Activated CD4-positive, alpha-beta T cell treated with anti-CD3 and anti-CD28 coated beads, Interleukin-2, amount 50 U/mL, for 16 hours (primary cell): ENCODE results near the gene HSPA1L.
"Not testable (repeated sequence)": the region's sequence is repeated elsewhere in the genome, so short reads cannot be mapped to it uniquely, and the experiment has no call there.

Source experiments
- DNase-seq: peaks from one replicate; pipeline ENCODE4 v3.0.0-alpha.2; 2020

HSPA1L gene

DNA sequence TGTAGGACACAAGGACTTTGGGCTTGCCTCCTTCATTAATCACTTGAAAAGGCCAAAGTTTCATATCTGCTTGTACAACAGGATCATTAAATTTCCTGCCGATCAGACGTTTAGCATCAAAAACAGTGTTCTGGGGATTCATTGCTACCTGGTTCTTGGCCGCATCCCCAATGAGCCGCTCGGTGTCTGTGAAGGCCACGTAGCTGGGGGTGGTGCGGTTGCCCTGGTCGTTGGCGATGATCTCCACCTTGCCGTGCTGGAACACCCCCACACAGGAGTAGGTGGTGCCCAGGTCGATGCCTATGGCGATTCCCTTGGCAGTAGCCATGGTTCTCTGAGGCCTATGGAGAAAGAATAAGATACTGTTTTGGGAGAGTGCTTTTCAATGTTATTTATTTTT lies 3.4 kb downstream of the HSPA1L start:
- no peak for DNase-seq

DNA sequence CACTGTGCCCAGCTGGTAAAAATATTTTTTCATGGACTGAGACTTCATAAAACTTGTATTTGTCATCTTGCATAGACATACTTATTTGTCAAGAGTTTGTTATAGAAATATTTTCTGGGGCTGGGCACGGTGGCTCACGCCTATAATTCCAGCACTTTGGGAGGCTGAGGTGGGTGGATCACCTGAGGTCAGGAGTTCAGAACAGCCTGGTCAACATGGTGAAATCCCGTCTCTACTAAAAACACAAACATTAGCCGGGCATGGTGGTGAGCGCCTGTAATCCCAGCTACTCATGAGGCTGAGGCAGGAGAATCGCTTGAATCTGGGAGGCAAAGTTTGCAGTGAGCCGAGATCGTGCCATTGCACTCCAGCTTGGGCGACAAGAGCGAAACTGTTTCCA lies 6.5 kb downstream of the HSPA1L start:
- DNase-seq = not testable (repeated sequence)

DNA sequence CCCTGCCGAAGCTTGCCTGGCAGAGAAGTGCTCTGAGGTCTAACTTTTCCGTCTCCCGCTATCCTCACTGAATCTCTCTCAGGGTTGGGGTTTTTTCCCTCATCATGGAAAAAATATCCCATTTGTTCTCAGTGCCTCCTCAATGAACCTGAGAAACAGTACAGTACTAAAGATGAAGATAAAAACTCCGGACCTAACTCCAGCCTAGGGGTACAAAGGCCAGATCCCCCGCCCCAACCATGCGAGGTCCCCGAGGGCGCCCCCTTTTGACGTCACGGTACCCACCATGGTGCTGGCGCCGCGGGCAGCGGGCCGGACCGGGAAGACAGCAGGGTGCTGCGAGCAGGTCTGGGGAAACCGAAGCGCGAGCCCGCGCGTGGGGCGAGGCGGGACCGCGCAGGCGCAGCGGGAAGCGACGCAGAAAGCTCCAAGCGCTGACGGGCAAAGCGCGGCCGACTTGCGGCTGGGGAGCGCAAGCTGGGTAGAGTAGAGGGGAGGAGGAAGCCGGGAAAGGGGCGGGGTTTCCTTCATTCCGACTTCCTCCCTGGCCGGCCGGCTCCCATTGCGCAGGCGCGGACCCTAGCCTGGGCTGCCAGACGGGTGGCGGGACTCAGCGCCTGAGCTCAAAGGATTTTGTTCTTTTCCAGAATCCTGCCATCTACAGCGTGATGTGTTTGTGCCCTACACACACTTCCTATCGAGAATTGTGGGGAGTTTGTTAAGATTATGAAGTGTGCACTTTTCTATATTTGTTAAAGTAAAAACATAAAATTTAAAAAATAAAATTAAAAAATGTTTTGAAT lies 8.4 kb downstream of the HSPA1L start, which contains the start of gene LSM2:
Gene LSM2, minus strand, starts transcription at position 497 of the 803 bp plus-strand sequence. Its CDS starts 209 bp downstream, at position 288.
- DNase-seq = peak; percentile 98

DNA sequence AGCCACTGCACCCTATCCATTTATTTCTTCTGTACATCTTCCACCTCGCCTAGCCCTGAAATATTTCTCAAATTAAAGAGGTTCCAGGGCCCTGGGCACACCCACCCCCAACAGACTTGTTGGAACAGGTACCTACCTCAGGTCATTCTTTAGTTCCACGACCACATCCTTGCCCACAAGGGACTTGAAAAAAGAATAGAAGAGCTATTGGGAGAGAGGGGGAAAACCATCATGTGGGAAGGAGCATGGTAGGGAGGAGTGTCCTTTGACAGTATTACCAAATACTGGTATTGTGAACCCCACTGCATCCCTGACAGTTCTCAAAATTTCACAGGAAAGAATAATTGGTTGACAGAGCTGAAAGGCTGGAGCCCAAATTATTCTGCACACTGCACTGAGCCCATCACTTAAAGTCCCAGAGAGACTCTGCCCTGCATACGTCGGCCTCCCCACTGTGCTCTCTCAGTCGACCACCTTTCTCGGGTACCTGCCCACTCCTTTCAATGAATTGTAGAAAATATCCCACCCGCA lies 9.1 kb downstream of the HSPA1L start:
- no peak for DNase-seq

DNA sequence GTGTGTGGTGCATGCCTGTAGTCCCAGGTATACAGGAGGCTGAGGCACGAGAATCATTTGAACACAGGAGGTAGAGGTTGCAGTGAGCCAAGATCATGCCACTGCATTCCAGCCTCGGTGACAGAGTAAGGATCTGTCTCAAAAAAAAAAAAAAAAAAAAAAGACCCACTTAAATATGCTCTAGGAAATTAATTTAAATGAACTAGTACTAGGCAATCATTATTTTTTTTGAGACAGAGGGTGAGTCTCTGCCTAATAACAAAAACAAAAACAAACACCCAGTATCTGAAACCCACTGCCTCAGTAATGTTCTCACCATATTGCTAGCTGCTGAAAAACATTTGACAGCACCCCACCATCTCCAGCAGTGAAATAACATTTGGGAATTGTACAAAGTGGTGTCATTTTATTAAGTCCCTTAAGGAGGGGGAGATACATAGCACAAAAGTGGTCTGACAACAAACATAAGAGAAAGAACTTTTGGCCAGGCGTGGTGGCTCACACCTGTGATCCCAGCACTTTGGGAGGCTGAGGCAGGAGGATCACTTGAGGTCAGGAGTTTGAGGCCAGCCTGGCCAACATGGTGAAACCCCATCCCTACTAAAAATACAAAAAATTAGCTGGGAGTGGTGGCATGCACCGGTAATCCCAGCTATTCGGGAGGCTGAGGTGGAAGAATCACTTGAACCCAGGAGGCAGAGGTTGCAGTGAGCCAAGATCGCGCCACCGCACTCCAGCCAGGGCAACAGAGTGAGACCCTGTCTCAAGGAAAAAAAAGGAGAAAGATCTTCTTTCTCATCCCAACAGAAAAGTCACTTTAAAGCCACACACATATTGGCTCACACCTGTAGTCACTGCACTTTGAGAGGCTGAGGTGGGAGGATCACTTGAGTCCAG lies 13.8 kb downstream of the HSPA1L start:
- DNase-seq = not testable (repeated sequence)

DNA sequence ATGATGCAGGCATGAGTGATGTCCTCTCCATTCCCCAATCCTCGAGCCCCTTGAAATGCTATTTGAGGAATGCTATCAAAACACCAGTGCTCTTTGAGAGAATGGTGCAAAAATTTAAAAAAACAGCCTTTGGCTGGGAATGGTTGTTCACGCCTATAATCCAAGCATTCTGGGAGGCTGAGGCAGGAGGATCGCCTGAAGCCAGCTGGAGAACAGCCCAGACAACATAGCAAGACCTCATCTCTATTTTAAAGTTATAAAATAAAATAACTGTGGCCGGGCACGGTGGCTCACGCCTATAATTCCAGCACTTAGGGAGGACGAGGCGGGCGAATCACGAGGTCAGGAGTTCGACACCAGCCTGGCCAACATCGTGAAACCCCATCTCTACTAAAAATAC lies 15.3 kb downstream of the HSPA1L start:
- no peak for DNase-seq

DNA sequence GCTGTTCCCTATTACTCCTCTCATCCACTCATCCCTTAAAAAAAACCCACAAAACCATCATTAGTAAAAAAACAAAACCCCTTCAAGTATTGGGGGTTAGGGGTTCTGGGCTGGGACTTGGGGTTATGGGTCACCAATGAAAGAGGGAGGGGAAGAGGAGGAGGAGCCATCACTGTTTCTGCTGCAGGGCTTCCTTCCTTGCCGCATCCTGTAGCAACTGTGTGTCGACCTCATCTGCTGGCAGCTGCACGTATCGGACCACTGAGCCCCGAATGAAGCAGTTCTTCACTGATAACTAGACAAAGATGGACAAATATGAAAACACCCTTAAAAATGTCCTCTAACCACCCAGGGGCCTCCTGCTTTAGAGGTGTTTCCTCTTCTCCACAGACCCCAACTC lies 17.5 kb downstream of the HSPA1L start:
- DNase-seq = peak; percentile 69

DNA sequence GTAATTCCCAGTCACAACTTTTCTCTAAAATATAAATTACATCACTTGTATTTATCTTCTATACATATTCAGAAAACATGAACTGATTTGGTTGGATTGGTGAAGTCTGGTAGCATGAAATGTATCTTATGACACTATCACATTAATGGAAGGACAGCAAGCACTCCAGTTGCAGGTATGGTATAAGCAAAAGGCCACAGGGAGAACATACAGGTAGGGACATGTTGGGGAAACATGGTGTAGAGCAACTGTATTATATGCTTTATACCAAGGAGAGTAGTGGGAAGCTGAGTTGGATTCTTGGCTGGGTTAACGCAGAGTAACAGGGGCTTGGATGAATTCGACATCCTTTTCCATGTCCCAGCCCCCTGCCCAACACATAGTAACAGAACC lies 18.1 kb downstream of the HSPA1L start:
- DNase-seq = no peak

DNA sequence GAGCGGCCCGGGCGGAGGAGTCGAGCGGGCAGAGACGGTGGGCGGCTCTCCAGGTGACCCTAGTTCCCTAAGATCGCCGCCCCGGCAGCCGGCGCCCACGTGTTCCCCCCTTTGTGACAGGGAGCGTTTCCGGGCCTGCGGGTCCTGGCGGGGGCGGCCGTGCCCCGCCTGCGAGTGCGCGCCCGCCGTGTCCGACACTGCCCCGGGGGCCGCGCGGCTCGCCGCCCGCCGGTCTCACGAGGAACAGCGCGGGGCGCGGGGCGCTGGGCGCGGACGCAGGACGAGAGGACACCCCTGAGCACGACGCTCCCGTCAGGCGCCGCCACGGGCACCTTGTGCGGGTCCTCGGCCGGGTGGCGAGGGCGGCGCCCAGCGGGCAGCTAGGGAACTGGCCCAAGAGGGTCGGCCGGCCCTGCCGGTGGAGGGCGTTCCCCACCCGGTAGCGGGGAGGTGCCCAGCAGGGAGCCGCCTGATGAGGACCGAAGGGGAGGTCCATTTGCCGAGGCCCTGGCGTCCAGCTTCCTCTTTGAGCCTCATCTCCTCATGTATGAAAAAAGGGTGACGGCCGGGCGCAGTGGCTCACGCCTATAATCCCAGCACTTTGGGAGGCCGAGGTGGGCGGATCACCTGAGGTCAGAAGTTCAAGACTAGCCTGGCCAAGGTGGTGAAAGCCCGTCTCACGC lies 19.3 kb downstream of the HSPA1L start, which contains the start of gene VARS1:
Gene VARS1, minus strand, starts transcription at position 137 of the 683 bp plus-strand sequence. CDS start 535 bp downstream, outside the sequence.
- peak; percentile 92 for DNase-seq

DNA sequence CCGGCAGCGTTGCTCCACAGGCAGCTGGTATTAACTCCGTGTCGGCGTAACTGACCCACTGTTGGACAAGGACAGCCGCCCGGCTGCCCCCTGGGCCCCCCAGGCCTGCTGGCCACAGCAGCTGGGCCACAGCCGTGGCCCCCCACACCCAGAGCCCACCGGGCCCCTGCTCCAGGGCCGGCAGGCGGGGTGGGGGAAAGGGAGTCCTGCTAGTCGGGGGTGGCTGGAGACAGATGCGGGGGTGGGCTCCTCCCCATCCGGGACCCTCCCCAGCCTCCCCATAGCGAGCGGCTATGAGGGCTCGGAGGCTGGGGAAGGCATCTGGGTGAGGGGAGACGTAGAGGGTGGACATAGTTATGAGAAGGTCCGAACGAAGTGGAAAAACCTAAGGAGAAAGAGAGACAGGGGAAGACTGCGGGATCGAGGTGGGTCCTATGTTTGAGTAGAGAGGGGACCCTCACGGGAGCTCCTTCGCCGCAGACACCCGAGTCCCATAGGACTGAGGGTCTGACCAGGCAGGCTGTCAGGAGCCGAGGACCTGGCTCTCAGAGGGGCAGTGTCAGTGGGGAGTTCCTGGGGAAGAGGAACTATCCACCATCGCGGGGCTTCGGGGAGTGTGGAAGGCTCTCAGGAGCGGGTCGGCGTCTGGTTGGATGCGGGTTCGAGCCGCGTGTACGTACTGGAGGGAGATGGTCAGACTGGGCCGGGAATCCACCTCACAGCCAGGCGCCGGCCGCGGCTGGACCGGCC lies 20.0 kb downstream of the HSPA1L start:
- no peak for DNase-seq

DNA sequence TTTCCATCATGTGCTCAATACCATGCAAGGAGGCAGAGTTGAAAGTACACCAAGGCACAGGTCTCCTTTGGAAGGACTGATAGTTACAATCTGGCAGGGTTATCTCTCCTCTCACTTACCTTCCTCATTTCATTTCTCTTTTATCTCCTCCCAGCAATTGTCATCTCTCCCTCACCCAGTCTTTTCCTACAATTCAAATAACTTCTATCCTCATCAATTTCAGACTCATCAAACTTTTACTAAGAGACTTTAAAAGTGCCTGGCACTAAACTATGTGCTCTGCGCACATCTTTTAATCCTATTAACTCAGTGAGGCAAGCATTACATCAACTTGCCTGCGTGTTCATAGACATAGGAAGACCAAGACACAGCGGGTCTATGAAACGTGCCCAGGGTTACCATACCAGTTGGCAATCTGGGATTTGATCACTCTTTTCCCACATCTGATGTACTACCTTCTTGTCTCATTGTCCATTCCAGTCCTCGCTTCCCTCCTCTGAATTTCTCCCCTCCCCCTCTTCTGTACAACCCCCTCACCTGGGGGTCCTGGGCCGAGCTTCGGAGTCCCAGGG lies 20.7 kb downstream of the HSPA1L start:
- no peak for DNase-seq

DNA sequence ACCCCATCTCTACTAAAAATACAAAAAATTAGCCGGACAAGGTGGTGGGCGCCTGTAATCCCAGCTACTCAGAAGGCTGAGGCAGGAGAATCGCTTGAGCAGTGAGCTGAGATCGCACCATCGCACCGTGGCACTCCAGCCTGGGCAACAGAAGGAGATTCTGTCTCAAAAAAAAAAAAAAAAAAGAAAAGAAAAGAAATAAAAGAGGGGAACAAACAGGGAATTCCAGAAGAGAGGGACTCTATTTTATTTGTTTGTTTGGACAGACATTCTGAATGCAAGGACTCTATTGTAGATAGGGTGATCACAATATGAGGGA lies 21.2 kb downstream of the HSPA1L start:
- not testable (repeated sequence) for DNase-seq

DNA sequence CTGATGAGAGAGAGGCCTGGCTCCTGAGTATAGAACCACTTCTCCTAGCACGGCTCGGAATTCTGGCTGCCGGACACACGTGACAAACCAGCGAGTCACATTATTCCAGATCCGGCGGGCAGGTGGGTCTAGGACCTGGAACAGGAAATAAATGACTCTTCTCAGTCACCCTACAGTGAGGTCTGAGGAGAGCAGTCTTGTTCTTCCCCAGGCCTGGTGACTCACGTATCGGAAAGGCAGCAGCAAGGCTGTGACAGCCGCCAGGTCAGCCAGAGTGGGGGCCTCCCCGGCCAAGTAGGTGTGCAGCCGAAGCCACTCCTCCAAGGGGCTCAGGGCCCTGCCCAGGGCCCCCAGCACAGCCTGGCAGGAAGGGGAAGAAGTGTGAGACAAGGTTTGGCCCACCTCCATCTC lies 22.3 kb downstream of the HSPA1L start:
- no peak for DNase-seq

DNA sequence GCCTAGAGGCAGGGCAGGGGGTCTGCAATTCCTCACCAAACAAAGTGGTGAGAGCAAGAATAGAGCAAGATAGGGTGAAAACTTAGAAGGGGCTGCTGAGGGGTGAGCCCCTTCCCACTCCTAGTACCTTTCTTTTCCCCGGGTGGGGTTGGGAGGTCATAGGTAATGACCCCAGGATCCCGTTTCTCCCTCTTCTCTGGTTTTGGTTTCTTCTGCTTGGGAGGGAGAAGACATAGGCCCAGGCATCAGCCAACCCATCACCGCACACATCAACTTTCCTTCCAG lies 23.1 kb downstream of the HSPA1L start:
- no peak for DNase-seq

DNA sequence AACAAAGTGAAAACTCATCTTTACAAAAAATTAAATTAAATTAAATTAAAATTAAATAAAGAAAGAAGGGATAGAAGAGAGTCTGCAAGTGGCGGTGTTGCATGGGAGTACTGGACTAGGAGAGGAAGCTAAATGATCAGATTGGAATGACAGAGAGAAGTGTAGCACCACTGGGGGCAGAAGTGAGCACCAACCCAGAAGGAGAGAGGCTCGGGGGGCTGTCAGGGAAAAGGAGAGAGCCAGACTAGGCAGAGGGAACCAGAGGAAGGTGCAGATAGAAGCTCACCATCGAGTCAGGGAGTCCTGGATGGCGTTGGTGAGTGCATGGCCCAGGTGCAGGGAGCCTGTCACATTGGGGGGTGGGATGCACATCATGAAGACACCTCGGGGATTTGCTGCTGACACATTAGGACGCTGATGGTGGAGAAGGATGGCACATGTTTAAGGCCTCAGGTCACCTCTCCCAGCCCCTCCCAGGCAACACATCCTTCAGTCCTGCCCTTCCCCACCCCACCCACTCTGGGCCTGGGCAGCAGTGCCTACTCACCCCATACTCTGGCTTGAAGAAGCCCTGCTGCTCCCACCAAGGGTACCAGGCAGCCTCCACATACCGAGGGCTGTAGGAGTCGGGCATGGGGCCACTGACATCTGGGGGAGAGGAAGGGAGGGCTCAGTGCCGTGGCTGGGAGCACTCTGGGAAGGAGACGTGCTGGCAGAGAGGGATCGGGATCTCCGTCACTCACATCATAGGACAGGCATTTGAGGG lies 23.6 kb downstream of the HSPA1L start:
- peak; percentile 57 for DNase-seq

DNA sequence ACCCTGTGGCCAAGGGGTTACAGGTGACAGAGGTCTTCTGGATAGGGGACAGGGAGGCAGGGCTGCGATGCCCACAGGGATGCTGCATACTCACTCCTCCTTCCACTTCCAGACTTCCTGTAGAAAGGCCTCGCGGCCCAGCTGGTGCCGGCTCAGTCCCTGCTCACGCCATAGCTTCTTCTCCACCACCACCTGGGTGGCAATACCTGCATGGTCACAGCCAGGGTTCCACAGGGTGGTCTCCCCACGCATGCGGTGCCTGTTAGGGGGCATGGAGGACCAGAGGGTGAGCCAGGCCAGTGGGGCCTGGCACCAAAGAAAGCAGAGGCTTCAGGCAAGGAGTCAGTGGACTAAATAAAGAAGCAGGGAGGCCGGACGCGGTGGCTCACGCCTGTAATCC lies 29.6 kb downstream of the HSPA1L start:
- DNase-seq = no peak

DNA sequence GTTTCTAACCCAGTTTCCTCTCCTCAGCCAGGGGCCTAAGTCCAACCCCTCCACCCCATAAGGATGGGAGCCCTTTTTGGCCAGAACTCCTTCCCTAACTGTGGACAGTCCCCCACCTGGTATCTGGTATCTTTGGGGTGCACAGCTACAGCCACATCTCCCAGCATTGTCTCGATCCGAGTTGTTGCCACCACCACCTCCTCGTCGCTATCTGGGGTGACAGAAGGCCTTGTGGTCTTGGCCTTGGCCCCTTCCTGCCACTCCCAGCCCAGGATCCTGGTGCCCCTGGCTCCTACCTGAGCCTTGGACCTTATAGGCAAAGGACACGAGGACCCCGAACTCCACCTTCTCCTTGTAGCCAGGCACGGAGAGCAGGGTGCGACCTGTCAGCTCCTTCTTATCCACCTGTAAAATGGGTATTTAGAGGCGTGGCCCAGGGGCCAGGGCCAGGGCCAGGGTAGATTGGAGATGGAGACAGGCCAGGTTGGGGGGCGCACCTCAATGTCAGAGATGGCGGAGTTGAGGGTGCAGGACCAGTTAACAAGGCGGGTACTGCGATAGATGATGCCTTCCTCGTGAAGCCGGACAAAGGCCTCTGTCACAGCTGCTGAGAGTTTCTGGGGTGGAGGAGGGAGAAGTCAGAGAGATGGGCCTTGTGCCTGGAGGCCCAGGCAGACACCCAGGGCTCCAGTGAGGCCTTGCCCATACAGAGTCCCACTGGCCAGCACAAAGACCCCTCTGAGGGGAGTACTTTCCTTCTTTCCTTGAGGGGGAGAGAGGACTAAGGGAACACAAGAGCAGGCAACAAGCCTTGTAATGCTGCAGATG lies 30.8 kb downstream of the HSPA1L start:
- DNase-seq = no peak

DNA sequence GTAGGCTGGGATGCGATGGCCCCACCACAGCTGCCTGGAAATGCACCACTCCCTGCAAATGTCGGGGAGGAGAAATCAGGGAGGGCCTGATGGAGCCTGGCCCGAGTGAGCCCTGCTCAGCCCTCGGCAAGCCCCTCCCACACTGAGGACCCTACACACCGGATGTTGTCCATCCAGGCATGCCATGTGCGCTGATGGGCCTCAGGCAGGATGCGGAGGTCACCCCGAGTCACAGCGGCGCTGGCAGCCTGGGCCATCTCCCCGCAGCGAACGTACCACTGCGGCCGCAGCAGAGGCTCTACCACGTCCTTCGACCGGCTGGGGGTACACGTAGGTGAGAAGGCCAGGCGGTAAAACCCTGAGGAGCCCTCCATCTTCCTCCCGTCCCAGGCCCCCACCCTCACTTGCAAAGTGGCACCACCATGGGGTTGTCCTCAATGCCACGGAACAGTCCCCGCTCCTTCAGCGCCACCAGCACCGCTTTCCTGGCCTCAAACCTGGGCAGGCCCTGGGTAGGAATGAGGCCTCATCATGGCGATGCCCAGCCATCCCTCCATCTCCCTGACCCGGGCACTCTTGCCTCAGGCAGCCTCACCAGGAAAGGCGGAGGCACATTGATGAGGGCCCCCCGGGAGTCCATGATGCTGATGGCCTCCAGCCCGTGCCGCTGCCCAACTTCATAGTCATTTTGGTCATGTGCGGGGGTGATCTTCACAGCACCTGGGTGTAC lies 32.8 kb downstream of the HSPA1L start:
- DNase-seq = no peak

DNA sequence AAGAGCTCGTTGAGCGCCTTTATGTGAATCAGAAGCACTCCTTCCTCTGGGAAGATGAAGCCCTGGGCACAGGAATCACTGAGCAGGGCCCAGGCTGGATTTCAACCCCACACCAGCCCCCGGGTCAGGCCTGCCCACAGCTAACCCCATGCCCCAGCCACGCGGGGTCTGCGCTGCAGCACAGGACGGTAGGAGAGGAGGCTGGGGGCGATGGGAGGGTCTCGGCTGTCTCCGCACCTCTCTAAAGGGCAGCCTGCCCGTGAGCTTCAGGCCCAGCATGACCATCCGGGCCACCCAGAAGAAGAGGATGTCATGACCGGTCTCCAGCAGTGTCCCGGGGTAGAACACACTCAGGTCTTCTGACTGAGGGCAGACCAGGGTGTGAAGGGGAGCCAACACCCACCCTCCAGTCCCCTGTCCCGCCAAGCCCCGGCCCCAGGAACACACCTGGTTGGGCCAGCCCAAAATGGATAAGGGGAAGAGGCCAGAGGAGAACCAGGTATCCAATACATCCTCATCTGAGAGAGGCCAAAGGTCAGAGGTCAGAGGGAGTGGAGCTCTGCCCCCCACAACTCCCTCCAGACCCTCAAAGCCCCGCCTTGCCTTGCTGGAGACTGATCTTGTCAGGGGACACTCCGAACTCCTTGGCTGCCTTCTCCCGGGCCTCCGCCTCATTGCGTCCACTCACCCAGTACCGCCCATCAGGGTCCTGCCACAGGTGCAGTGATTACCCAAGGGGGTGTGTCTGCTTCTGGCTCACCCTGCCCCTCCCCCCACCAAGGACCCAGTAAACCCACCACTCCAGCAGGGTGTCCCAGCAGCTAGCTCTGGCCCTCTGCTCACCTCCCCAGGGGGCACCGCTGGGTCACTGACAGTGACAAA lies 33.6 kb downstream of the HSPA1L start:
- no peak for DNase-seq
